HCT116 (cell line): ENCODE data around the gene AOAH. TPM values are rescaled to one million over a fixed set of nuclear protein-coding genes. Genes with fewer than 3 reads are reported as not detected.

ENCODE experiments used
- ATAC-seq: fragments of 200-7000 bp; cut with Tn5 transposase; 2 replicates; pipeline ENCODE4 v1.9.1; 2020; ENCODE audit warnings: mild to moderate bottlenecking, moderate library complexity
- BruUV-seq: library from RNA; stranded (reverse); fragments of 400-500 nt; replicated peaks from 2 replicates; lab custom pipeline; 2021; lab: Mats Ljungman, UMichigan
- CTCF ChIA-PET: fragments of 300-600 bp; sonication (Branson Sonifier 250); formaldehyde crosslinking; loops from one replicate; lab custom pipeline; 2021; ENCODE audit warnings: antibody characterized with exemption; lab: Charles Lee
- POLR2A ChIA-PET: fragments of 300-600, 350-600 bp; sonication (Branson Sonifier 250); formaldehyde crosslinking; loops from one replicate; lab custom pipeline; 2021; ENCODE audit warnings: antibody characterized with exemption; lab: Charles Lee
- RAD21 ChIA-PET, 2 experiments: fragments of 300-600 bp; sonication (Branson Sonifier 250); formaldehyde crosslinking; loops; one replicate each; lab custom pipeline; 2023; ENCODE audit warnings: low total read pairs in 2 of 2; ENCODE audit not compliant: uncharacterized antibody in 2 of 2, unreplicated experiment in 2 of 2, low non-redundant PET in 1 of 2; lab: Charles Lee
- DNase-seq: peaks from one replicate; pipeline ENCODE4 v3.0.0-alpha.2; 2010; ENCODE audit warnings: low read depth, low spot score
- H2AFZ ChIP-seq: fragments of 200-600 bp; shearing (Covaris generic), sonication (generic); 2 replicates; pipeline ENCODE4 v1.6.1; 2017; ENCODE audit warnings: low read depth, mixed run types, mixed read lengths, antibody characterized with exemption, low read length; ENCODE audit not compliant: poor library complexity, severe bottlenecking
- H3K27ac ChIP-seq: 2 replicates; pipeline ENCODE4 v1.5.1; 2012; ENCODE audit warnings: low read depth, low read length
- H3K27me3 ChIP-seq: fragments of 200-600 bp; sonication (generic); 2 replicates; pipeline ENCODE4 v1.6.1; 2016; ENCODE audit warnings: mixed run types, low read length, mixed read lengths; ENCODE audit not compliant: insufficient read depth
- H3K36me3 ChIP-seq, 2 experiments: fragments of 200-500 bp in 1 of 2; fragments of 200-600 bp in 1 of 2; sonication (Bioruptor generic) in 1 of 2; sonication (generic) in 1 of 2; 2 replicates each; pipeline versions ENCODE4 v1.5.1 to v1.6.1; 2014 to 2016; ENCODE audit warnings: low read length in 2 of 2, inconsistent platforms in 1 of 2, mixed read lengths in 1 of 2, mixed run types in 1 of 2; ENCODE audit not compliant: insufficient read depth in 2 of 2, control insufficient read depth in 1 of 2
- H3K4me1 ChIP-seq, 2 experiments: fragments of 200-600 bp in 1 of 2; sonication (generic) in 1 of 2; 2 replicates each; pipeline versions ENCODE4 v1.5.1 to v1.6.1; 2012 to 2017; ENCODE audit warnings: low read length in 2 of 2, inconsistent platforms in 1 of 2, mild to moderate bottlenecking in 1 of 2, mixed read lengths in 1 of 2, mixed run types in 1 of 2, moderate library complexity in 1 of 2; ENCODE audit not compliant: insufficient read depth in 2 of 2, control insufficient read depth in 1 of 2
- H3K4me2 ChIP-seq: fragments of 200-600 bp; sonication (generic); 2 replicates; pipeline ENCODE4 v1.6.1; 2017; ENCODE audit warnings: mixed run types, low read length, mixed read lengths
- H3K4me3 ChIP-seq, 2 experiments: fragments of 200-600 bp in 1 of 2; sonication (generic) in 1 of 2; replicated peaks in 1 of 2; 2 replicates each; pipeline ENCODE4 v1.5.1; 2011 to 2016; ENCODE audit warnings: low read length in 2 of 2, control low read depth in 1 of 2, low read depth in 1 of 2, mild to moderate bottlenecking in 1 of 2, mixed read lengths in 1 of 2, mixed run types in 1 of 2
- H3K79me2 ChIP-seq: fragments of 200-600 bp; sonication (generic); 2 replicates; pipeline ENCODE4 v1.6.1; 2017; ENCODE audit warnings: mild to moderate bottlenecking, mixed run types, low read length, moderate library complexity, mixed read lengths; ENCODE audit not compliant: insufficient read depth
- H3K9ac ChIP-seq: fragments of 200-600 bp; sonication (generic); 2 replicates; pipeline ENCODE4 v1.6.1; 2016; ENCODE audit warnings: low read length, mixed read lengths
- H3K9me2 ChIP-seq: fragments of 200-600 bp; sonication (generic), shearing (Covaris generic); 2 replicates; pipeline ENCODE4 v1.6.1; 2017; ENCODE audit warnings: mixed run types, mild to moderate bottlenecking, moderate library complexity; ENCODE audit not compliant: insufficient read depth
- H3K9me3 ChIP-seq, 2 experiments: fragments of 200-500 bp in 1 of 2; fragments of 200-600 bp in 1 of 2; sonication (Bioruptor generic) in 1 of 2; sonication (generic) in 1 of 2; 2 replicates each; pipeline ENCODE4 v1.6.1; 2014 to 2017; ENCODE audit warnings: low read length in 2 of 2, mixed read lengths in 2 of 2, inconsistent platforms in 1 of 2, low read depth in 1 of 2, mild to moderate bottlenecking in 1 of 2, mixed run types in 1 of 2, moderate library complexity in 1 of 2; ENCODE audit not compliant: control insufficient read depth in 1 of 2, insufficient read depth in 1 of 2
- H4K20me1 ChIP-seq: fragments of 200-600 bp; sonication (generic), shearing (Covaris generic); 2 replicates; pipeline ENCODE4 v1.6.1; 2017; ENCODE audit warnings: mixed run types, mild to moderate bottlenecking, moderate library complexity; ENCODE audit not compliant: insufficient read depth
- ATF3 ChIP-seq: IDR thresholded peaks from 2 replicates; pipeline ENCODE4 v1.6.1; 2012
- CEBPB ChIP-seq: IDR thresholded peaks from 2 replicates; pipeline ENCODE4 v1.6.1; 2012; ENCODE audit warnings: low read depth
- CTCF ChIP-seq, 3 experiments: fragments of 200-600 bp in 1 of 3; sonication (generic) in 1 of 3; IDR thresholded peaks in 2 of 3; conservative IDR thresholded peaks in 1 of 3; 2 replicates each; pipeline ENCODE4 v1.5.1; 2012 to 2017; ENCODE audit warnings: low read depth in 2 of 3, low read length in 2 of 3, antibody characterized with exemption in 1 of 3, borderline replicate concordance in 1 of 3, control low read depth in 1 of 3, mild to moderate bottlenecking in 1 of 3, mixed read lengths in 1 of 3, mixed run types in 1 of 3, moderate library complexity in 1 of 3; ENCODE audit not compliant: insufficient read depth in 1 of 3
- EGR1 ChIP-seq: IDR thresholded peaks from 2 replicates; pipeline ENCODE4 v1.6.1; 2012; ENCODE audit warnings: low read depth
- ELF1 ChIP-seq: IDR thresholded peaks from 2 replicates; pipeline ENCODE4 v1.6.1; 2012; ENCODE audit warnings: low read depth, borderline replicate concordance
- EZH2 ChIP-seq: fragments of 200-600 bp; sonication (generic); IDR thresholded peaks from 2 replicates; pipeline ENCODE4 v1.6.1; 2017; ENCODE audit warnings: antibody characterized with exemption, mixed run types
- EZH2phosphoT487 ChIP-seq: fragments of 200-600 bp; IDR thresholded peaks from 2 replicates; pipeline ENCODE4 v1.6.1; 2018; ENCODE audit warnings: antibody characterized with exemption, borderline replicate concordance
- FOSL1 ChIP-seq: IDR thresholded peaks from 2 replicates; pipeline ENCODE4 v1.6.1; 2012; ENCODE audit warnings: low read depth
- JUND ChIP-seq: IDR thresholded peaks from 2 replicates; pipeline ENCODE4 v1.6.1; 2012
- MAX ChIP-seq: IDR thresholded peaks from 2 replicates; pipeline ENCODE4 v1.6.1; 2012
- POLR2A ChIP-seq: IDR thresholded peaks from 2 replicates; pipeline ENCODE4 v1.7.0; 2011; ENCODE audit warnings: borderline replicate concordance; ENCODE audit not compliant: insufficient read depth, insufficient read length; ENCODE audit errors: extremely low read depth
- POLR2AphosphoS5 ChIP-seq: IDR thresholded peaks from 2 replicates; pipeline ENCODE4 v1.6.1; 2011; ENCODE audit warnings: mild to moderate bottlenecking, low read depth, low read length, moderate library complexity
- RAD21 ChIP-seq: IDR thresholded peaks from 2 replicates; pipeline ENCODE4 v1.6.1; 2012; ENCODE audit warnings: low read depth, mild to moderate bottlenecking
- REST ChIP-seq: IDR thresholded peaks from 2 replicates; pipeline ENCODE4 v1.6.1; 2012; ENCODE audit warnings: low read depth
- SIN3A ChIP-seq: IDR thresholded peaks from 2 replicates; pipeline ENCODE4 v1.6.1; 2012; ENCODE audit warnings: low read depth
- SP1 ChIP-seq: IDR thresholded peaks from 2 replicates; pipeline ENCODE4 v1.6.1; 2012; ENCODE audit warnings: low read depth
- SRF ChIP-seq: IDR thresholded peaks from 2 replicates; pipeline ENCODE4 v1.6.1; 2012; ENCODE audit warnings: low read depth
- TCF7L2 ChIP-seq: IDR thresholded peaks from 2 replicates; pipeline ENCODE4 v1.7.0; 2011; ENCODE audit warnings: borderline replicate concordance, inconsistent platforms; ENCODE audit not compliant: insufficient read depth, insufficient read length; ENCODE audit errors: extremely low read depth
- YY1 ChIP-seq: IDR thresholded peaks from 2 replicates; pipeline ENCODE4 v1.6.1; 2011; ENCODE audit warnings: low read length, low read depth, moderate library complexity, mild to moderate bottlenecking; ENCODE audit not compliant: insufficient replicate concordance; ENCODE audit errors: extremely low read depth
- ZBTB33 ChIP-seq: IDR thresholded peaks from 2 replicates; pipeline ENCODE4 v1.6.1; 2011; ENCODE audit warnings: mild to moderate bottlenecking, low read length, moderate library complexity; ENCODE audit not compliant: insufficient replicate concordance; ENCODE audit errors: extremely low read depth
- ZFX ChIP-seq: fragments of 450-650 bp; IDR thresholded peaks from 2 replicates; pipeline ENCODE4 v1.6.1; 2017
- ZNF274 ChIP-seq: fragments of 200-500 bp; sonication (Bioruptor generic); IDR thresholded peaks from 2 replicates; pipeline ENCODE4 v1.6.1; 2014; ENCODE audit warnings: mild to moderate bottlenecking, low read depth, low read length, inconsistent platforms
- intact Hi-C: fragments of 100-400 bp; cut with micrococcal nuclease; formaldehyde crosslinking; loops from 2 replicates; pipeline ENCODE4 v1.10.0; 2022
- total RNA-seq: library from RNA; stranded (reverse); gene quantifications from one replicate; pipeline ENCODE4 v1.2.1, GENCODE V29; 2021; ENCODE audit not compliant: unreplicated experiment

The AOAH gene
- total RNA-seq, 1 experiment from 2014 or later, result 1.1 TPM

GRCh38 chr7:36506820-36507219 is 217.5 kb downstream of the AOAH start:
- Histone ChIP-seq H3K79me2 (no peaks in the 10 kb centered on the region), H3K9ac (no peak overlapping the region), H3K4me3 (no peak overlapping the region), H3K36me3 (no peaks in the 10 kb centered on the region), H3K27me3 (no peaks in the 10 kb centered on the region), H3K27ac (no peak overlapping the region), H4K20me1 (no peaks in the 10 kb centered on the region), H2AFZ (no peak overlapping the region), H3K9me3 (no peaks in the 10 kb centered on the region), H3K9me2 (no peaks in the 10 kb centered on the region), H3K4me1 (peaks cover 2 to 13% of the 10 kb centered on the region in 2 experiments; a peak in 3 of 4 replicates), H3K4me2 (peak overlapping the region; percentile 47)
- intact Hi-C loops, result no loop called here
- no TSS peak for BruUV-seq
- CTCF ChIA-PET, result no interaction called here
- DNase-seq (peak; percentile 23), ATAC-seq (peak; percentile 80)
- RAD21 ChIA-PET, result no interaction called here
- POLR2A ChIA-PET, result no interaction called here
- no peak for TF ChIP-seq MAX
- no peak for TF ChIP-seq RAD21
- no peak for TF ChIP-seq EGR1
- TF ChIP-seq YY1, result no peak
- TF ChIP-seq CTCF (IDR thresholded peaks at IDR 0.05 in 2 of 3, conservative IDR thresholded peaks at IDR 0.05 in 1 of 3; ENCODE audit: borderline replicate concordance in 1 of 3, insufficient read depth in 1 of 3, low read depth in 2 of 3, low read length in 2 of 3), result no peak
- no peak for TF ChIP-seq REST
- no peak for TF ChIP-seq POLR2A
- no peak for TF ChIP-seq TCF7L2
- TF ChIP-seq CEBPB, result 0 out of 2 replicates have a peak, but pooled peaks have one; percentile 21
- TF ChIP-seq EZH2, result no peak
- TF ChIP-seq ATF3, result no peak
- TF ChIP-seq POLR2AphosphoS5, result no peak
- TF ChIP-seq ZBTB33, result no peak
- no peak for TF ChIP-seq ZNF274
- peak; percentile 73 for TF ChIP-seq JUND
- TF ChIP-seq ZFX, result no peak
- TF ChIP-seq SRF, result no peak
- peak; percentile 79 for TF ChIP-seq FOSL1
- no peak for TF ChIP-seq SIN3A
- TF ChIP-seq SP1, result 0 out of 2 replicates have a peak, but pooled peaks have one; percentile 23
- no peak for TF ChIP-seq ELF1
- TF ChIP-seq EZH2phosphoT487, result no peak
